C4-2B (cell line): ENCODE results near the gene CAPN6.
A peak's percentile ranks its signal among the peaks of the same experiment; 100 is the strongest.

Source experiments
- CTCF ChIP-seq: fragments of 450-650 bp; conservative IDR thresholded peaks from 2 replicates; pipeline ENCODE4 v1.5.1; 2017; ENCODE audit warnings: mild to moderate bottlenecking
- ZFX ChIP-seq: fragments of 450-650 bp; IDR thresholded peaks from 2 replicates; pipeline ENCODE4 v1.6.1; 2017

GRCh38 chrX:111244235-111244750, 26.0 kb downstream of the CAPN6 start:
- peak; percentile 54 for TF ChIP-seq CTCF
- no peak for TF ChIP-seq ZFX
